Measurements from ENCODE around the gene EPHB1.
A peak's percentile ranks its signal among the peaks of the same experiment; 100 is the strongest.

GRCh38 chr3:134933997-134934396, 138.9 kb downstream of the EPHB1 start:
- TF ChIP-seq POLR2AphosphoS5 (IDR thresholded peaks at IDR 0.05) (peak; percentile 81), EZH2 (IDR thresholded peaks at IDR 0.05; ENCODE audit: borderline replicate concordance, insufficient read depth, low read length, poor library complexity, severe bottlenecking) (no peak), EP300 (conservative IDR thresholded peaks at IDR 0.05; ENCODE audit: poor library complexity, severe bottlenecking) (peak; percentile 73), MXI1 (conservative IDR thresholded peaks at IDR 0.05; ENCODE audit: poor library complexity, severe bottlenecking) (no peak), CTCF (IDR thresholded peaks at IDR 0.05; ENCODE audit: poor library complexity, severe bottlenecking) (no peak), RAD21 (conservative IDR thresholded peaks at IDR 0.05) (peak; percentile 4), TAF1 (IDR thresholded peaks at IDR 0.05; ENCODE audit: low read depth) (no peak), REST (IDR thresholded peaks at IDR 0.05; ENCODE audit: borderline replicate concordance) (peak; percentile 87)
